WTC11 (cell line): ENCODE measurements around the gene MIER1.

ENCODE experiments used
- NFYB ChIP-seq: sonication (generic); formaldehyde crosslinking; conservative IDR thresholded peaks from 2 replicates; pipeline ENCODE4 v1.8.0; 2022; ENCODE audit warnings: low read depth, missing genetic modification reagents
- ZNF263 ChIP-seq: sonication (generic); formaldehyde crosslinking; IDR thresholded peaks from 2 replicates; pipeline ENCODE4 v1.8.1; 2022; ENCODE audit warnings: low read depth, mild to moderate bottlenecking, moderate library complexity, missing genetic modification reagents
- TF ChIP-seq, protein P1 (sequence below): fragments of 200-600 bp; IDR thresholded peaks from 2 replicates; pipeline ENCODE4 v1.8.0; 2022; ENCODE audit warnings: antibody characterized with exemption
- TF ChIP-seq, protein P2 (sequence below): sonication (generic); formaldehyde crosslinking; IDR thresholded peaks from 2 replicates; pipeline ENCODE4 v1.8.1; 2022; ENCODE audit warnings: mild to moderate bottlenecking, missing genetic modification reagents, moderate library complexity, borderline replicate concordance

DNA sequence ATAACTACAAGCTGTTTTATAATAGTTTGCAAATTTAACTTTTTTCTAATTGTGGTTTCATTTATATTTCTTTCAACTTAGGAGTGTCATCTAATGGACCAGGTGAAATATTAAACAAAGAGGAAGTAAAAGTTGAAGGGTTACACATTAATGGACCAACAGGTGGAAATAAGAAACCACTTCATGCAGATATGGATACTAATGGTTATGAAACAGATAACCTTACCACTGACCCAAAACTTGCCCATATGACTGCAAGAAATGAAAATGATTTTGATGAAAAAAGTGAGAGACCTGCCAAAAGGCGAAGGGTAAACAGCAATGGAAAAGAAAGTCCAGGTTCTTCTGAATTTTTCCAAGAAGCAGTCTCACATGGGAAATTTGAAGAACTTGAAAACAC lies 59.7 kb downstream of the MIER1 start:
- TF ChIP-seq ZNF263 (CRISPR knock-in tag) (no peak), NFYB (no peak)
- TF ChIP-seq, protein P1, sequence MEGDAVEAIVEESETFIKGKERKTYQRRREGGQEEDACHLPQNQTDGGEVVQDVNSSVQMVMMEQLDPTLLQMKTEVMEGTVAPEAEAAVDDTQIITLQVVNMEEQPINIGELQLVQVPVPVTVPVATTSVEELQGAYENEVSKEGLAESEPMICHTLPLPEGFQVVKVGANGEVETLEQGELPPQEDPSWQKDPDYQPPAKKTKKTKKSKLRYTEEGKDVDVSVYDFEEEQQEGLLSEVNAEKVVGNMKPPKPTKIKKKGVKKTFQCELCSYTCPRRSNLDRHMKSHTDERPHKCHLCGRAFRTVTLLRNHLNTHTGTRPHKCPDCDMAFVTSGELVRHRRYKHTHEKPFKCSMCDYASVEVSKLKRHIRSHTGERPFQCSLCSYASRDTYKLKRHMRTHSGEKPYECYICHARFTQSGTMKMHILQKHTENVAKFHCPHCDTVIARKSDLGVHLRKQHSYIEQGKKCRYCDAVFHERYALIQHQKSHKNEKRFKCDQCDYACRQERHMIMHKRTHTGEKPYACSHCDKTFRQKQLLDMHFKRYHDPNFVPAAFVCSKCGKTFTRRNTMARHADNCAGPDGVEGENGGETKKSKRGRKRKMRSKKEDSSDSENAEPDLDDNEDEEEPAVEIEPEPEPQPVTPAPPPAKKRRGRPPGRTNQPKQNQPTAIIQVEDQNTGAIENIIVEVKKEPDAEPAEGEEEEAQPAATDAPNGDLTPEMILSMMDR, result no peak
- TF ChIP-seq, protein P2, sequence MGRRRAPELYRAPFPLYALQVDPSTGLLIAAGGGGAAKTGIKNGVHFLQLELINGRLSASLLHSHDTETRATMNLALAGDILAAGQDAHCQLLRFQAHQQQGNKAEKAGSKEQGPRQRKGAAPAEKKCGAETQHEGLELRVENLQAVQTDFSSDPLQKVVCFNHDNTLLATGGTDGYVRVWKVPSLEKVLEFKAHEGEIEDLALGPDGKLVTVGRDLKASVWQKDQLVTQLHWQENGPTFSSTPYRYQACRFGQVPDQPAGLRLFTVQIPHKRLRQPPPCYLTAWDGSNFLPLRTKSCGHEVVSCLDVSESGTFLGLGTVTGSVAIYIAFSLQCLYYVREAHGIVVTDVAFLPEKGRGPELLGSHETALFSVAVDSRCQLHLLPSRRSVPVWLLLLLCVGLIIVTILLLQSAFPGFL (CRISPR knock-in tag), result no peak
